GM20000 (cell line): ENCODE data around the gene GRHL1.

Source experiments
- DNase-seq: peaks from one replicate; pipeline ENCODE4 v3.0.0; 2012; ENCODE audit warnings: low spot score
- CTCF ChIP-seq: IDR thresholded peaks from 2 replicates; pipeline ENCODE4 v1.5.1; 2012; ENCODE audit warnings: mild to moderate bottlenecking, control low read depth; ENCODE audit errors: extremely low read depth, missing control alignments

The GRHL1 gene

GRCh38 chr2:9990736-9991135 lies 39.2 kb downstream of the GRHL1 start:
- no peak for TF ChIP-seq CTCF
- DNase-seq, result no peak

GRCh38 chr2:9991221-9991620 lies 39.7 kb downstream of the GRHL1 start:
- no peak for TF ChIP-seq CTCF
- no peak for DNase-seq

GRCh38 chr2:9991829-9992273 lies 40.4 kb downstream of the GRHL1 start:
- no peak for DNase-seq
- TF ChIP-seq CTCF, result no peak

- no peak for TF ChIP-seq CTCF
- no peak for DNase-seq
Measured at GRCh38 chr2:9992427-9993187, 41.1 kb downstream of the GRHL1 start.

- TF ChIP-seq CTCF, result no peak
- no peak for DNase-seq
Measured at GRCh38 chr2:9993488-9994165, 42.1 kb downstream of the GRHL1 start.

- TF ChIP-seq CTCF, result no peak
- no peak for DNase-seq
Measured at GRCh38 chr2:9994462-9994861, 43.0 kb downstream of the GRHL1 start.

- no peak for DNase-seq
- TF ChIP-seq CTCF, result no peak
Measured at GRCh38 chr2:9995059-9995458, 43.6 kb downstream of the GRHL1 start.
